ENCODE results near the gene ESYT2. TPM values are rescaled to one million over a fixed set of nuclear protein-coding genes. Genes with fewer than 3 reads are reported as not detected.

ESYT2 gene
- total and polyA plus RNA-seq, 7 experiments from 2014 or later, result 46.3 to 129 (median 112) TPM

DNA sequence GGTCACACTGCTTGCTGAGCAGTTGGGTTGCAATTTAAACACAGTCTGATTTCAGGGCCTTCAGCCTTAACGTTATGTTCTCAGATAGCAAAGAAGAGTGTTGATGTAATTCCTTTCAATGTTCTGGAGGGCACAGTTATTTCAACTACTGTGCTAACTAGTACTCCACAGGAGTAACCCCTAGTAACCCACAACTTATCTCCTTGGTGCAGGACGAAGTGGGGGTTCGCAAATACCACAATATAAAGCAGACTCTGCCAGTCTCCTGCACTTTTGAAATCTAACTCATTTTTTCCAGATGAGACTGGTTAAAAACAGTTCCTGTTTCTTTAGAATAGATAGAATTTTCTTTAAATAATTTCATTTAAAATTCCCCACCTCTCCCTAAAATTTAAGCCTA is 77.6 kb downstream of the ESYT2 start:
- no peaks in the 10 kb centered on the region for H3K27me3 Mint-ChIP-seq
- POLR2A ChIA-PET, result no interaction called here

DNA sequence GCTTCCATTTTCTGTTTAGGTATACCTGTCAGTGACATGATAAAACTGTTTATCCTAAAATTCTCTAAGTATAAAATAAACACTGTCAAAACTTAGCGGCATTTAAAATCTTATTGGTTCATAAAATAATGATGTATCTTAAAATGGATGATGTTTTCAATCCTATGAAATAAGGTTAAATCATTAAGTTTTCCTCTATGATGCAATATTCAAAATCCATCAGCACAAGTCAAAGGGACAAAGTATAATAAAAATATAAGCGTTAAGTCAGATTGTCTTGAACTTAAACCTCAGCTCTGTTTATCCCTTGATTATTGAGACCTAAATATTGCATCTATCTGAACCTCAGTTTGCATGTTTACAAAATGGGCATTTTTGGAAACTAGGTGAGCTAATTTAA is 78.1 kb downstream of the ESYT2 start:
- H3K27ac Mint-ChIP-seq, result peak overlapping the region in 2 of 9 donors; percentile 45 to 48
- H3K4me3 Mint-ChIP-seq, result no peak overlapping the region
- intact Hi-C loops (cut with micrococcal nuclease), result loop anchor here in 1 of 2 donors (5.0 kb wide), 1 partner anchor 44 kb away; no protein-coding TSS in a partner anchor
- Histone ChIP-seq H3K4me3 (ENCODE audit: low read length) (no peak overlapping the region), H3K9me3 (ENCODE audit: control insufficient read depth in 2 of 3, low read length in 3 of 3) (no peaks in the 10 kb centered on the region), H3K4me1 (ENCODE audit: control insufficient read depth in 2 of 2, insufficient read depth in 2 of 2, low read length in 2 of 2) (no peaks in the 10 kb centered on the region), H3K36me3 (ENCODE audit: control insufficient read depth in 2 of 3, insufficient read depth in 3 of 3, low read length in 3 of 3) (peaks cover 4 to 74% (median 5%) of the 10 kb centered on the region in 3 experiments), H3K27me3 (ENCODE audit: control insufficient read depth in 2 of 2, insufficient read depth in 2 of 2, low read length in 2 of 2) (no peaks in the 10 kb centered on the region), H3K27ac (ENCODE audit: low read depth, low read length) (no peak overlapping the region)
- DNase-seq (no peak), ATAC-seq (no peak)
- POLR2A ChIA-PET, result no interaction called here
- CTCF ChIA-PET, result interaction anchor here (1.0 kb wide), 1 partner anchor 9 kb away, joined by 4 read pairs; no protein-coding TSS in a partner anchor
- no peaks in the 10 kb centered on the region for H3K9me3 Mint-ChIP-seq
- H3K4me1 Mint-ChIP-seq, result peaks cover 0 to 2% (median 0%) of the 10 kb centered on the region in 7 donors
- H3K36me3 Mint-ChIP-seq, result peaks cover 8 to 41% (median 22%) of the 10 kb centered on the region in 5 donors
- no peaks in the 10 kb centered on the region for H3K27me3 Mint-ChIP-seq

More for the DNA sequence above, 77.6 kb downstream of the ESYT2 start:
- no peak for ATAC-seq
- H3K36me3 ChIP-seq (ENCODE audit: control insufficient read depth in 2 of 3, insufficient read depth in 3 of 3, low read length in 3 of 3), result peaks cover 4 to 74% (median 5%) of the 10 kb centered on the region in 3 experiments
- Mint-ChIP-seq H3K36me3 (peaks cover 8 to 43% (median 22%) of the 10 kb centered on the region in 5 donors), H3K9me3 (no peaks in the 10 kb centered on the region), H3K27ac (peak overlapping the region in 4 of 9 donors; percentile 38 to 49 (median 46)), H3K4me3 (no peak overlapping the region), H3K4me1 (peaks cover 0 to 2% (median 0%) of the 10 kb centered on the region in 7 donors)
- intact Hi-C loops (cut with micrococcal nuclease), result loop anchor here in 1 of 2 donors (5.0 kb wide), 1 partner anchor 44 kb away; no protein-coding TSS in a partner anchor
- no peaks in the 10 kb centered on the region for H3K9me3 ChIP-seq (ENCODE audit: control insufficient read depth in 2 of 3, low read length in 3 of 3)
- no peaks in the 10 kb centered on the region for H3K4me1 ChIP-seq (ENCODE audit: control insufficient read depth in 2 of 2, insufficient read depth in 2 of 2, low read length in 2 of 2)
- H3K4me3 ChIP-seq (ENCODE audit: low read length), result no peak overlapping the region
- no peak for DNase-seq
- H3K27ac ChIP-seq (ENCODE audit: low read depth, low read length), result no peak overlapping the region
- CTCF ChIA-PET, result interaction anchor here (1.0 kb wide), 1 partner anchor 8 kb away, joined by 4 read pairs; no protein-coding TSS in a partner anchor
- no peaks in the 10 kb centered on the region for H3K27me3 ChIP-seq (ENCODE audit: control insufficient read depth in 2 of 2, insufficient read depth in 2 of 2, low read length in 2 of 2)

DNA sequence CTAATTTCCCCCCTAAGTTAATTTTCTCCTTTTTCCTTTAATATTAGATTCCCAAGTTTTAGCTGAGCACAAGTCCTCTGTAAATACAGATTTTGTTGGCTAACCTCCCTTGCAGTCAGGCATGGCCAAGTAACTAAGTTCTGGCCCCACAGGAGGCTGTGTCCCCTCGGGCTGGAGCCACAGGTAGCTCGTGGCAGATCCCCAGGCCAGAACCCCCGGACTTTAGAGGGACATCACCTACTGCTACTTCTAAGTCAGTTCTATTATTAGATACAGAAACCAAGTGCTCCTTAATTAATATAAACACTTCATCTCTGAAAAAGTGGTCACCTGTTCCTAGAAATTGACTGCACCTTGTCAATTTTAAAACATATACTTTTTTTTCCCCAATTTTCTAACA is 78.6 kb downstream of the ESYT2 start:
- ChIA-PET CTCF (interaction anchor here (1.0 kb wide), 1 partner anchor 9 kb away, joined by 4 read pairs; no protein-coding TSS in a partner anchor), POLR2A (interaction anchor here (0.8 kb wide), 1 partner anchor 79 kb away, joined by 3 read pairs; the partner anchor contains the start of gene ESYT2)
- Mint-ChIP-seq H3K4me3 (no peak overlapping the region), H3K27me3 (no peaks in the 10 kb centered on the region), H3K9me3 (no peaks in the 10 kb centered on the region), H3K27ac (peak overlapping the region in 2 of 9 donors; percentile 42 to 69), H3K4me1 (peaks cover 0 to 2% (median 0%) of the 10 kb centered on the region in 7 donors), H3K36me3 (peaks cover 8 to 43% (median 20%) of the 10 kb centered on the region in 5 donors)
- no peaks in the 10 kb centered on the region for H3K9me3 ChIP-seq (ENCODE audit: control insufficient read depth in 2 of 3, low read length in 3 of 3)
- H3K27me3 ChIP-seq (ENCODE audit: control insufficient read depth in 2 of 2, insufficient read depth in 2 of 2, low read length in 2 of 2), result no peaks in the 10 kb centered on the region
- DNase-seq (no peak), ATAC-seq (no peak)
- H3K4me3 ChIP-seq (ENCODE audit: low read length), result no peak overlapping the region
- no peak overlapping the region for H3K27ac ChIP-seq (ENCODE audit: low read depth, low read length)
- H3K4me1 ChIP-seq (ENCODE audit: control insufficient read depth in 2 of 2, insufficient read depth in 2 of 2, low read length in 2 of 2), result no peaks in the 10 kb centered on the region
- intact Hi-C loops (cut with micrococcal nuclease), result loop anchor here in 1 of 2 donors (5.0 kb wide), 1 partner anchor 43 kb away; no protein-coding TSS in a partner anchor
- peaks cover 5 to 72% (median 8%) of the 10 kb centered on the region in 3 experiments for H3K36me3 ChIP-seq (ENCODE audit: control insufficient read depth in 2 of 3, insufficient read depth in 3 of 3, low read length in 3 of 3)

- Histone ChIP-seq H3K36me3 (ENCODE audit: control insufficient read depth in 2 of 3, insufficient read depth in 3 of 3, low read length in 3 of 3) (peaks cover under 1 to 67% (median 10%) of the 10 kb centered on the region in 3 experiments), H3K9me3 (ENCODE audit: control insufficient read depth in 2 of 3, low read length in 3 of 3) (no peaks in the 10 kb centered on the region), H3K27ac (ENCODE audit: low read depth, low read length) (no peak overlapping the region), H3K4me3 (ENCODE audit: low read length) (no peak overlapping the region), H3K4me1 (ENCODE audit: control insufficient read depth in 2 of 2, insufficient read depth in 2 of 2, low read length in 2 of 2) (no peaks in the 10 kb centered on the region), H3K27me3 (ENCODE audit: control insufficient read depth in 2 of 2, insufficient read depth in 2 of 2, low read length in 2 of 2) (no peaks in the 10 kb centered on the region)
- ChIA-PET POLR2A (no interaction called here), CTCF (no interaction called here)
- H3K27ac Mint-ChIP-seq, result peak overlapping the region in 5 of 9 donors; percentile 17 to 65 (median 36)
- no peaks in the 10 kb centered on the region for H3K9me3 Mint-ChIP-seq
- H3K4me3 Mint-ChIP-seq, result no peak overlapping the region
- H3K27me3 Mint-ChIP-seq, result no peaks in the 10 kb centered on the region
- no peak for DNase-seq
- H3K4me1 Mint-ChIP-seq, result peaks cover 0 to 2% (median 0%) of the 10 kb centered on the region in 7 donors
- ATAC-seq, result no peak
- H3K36me3 Mint-ChIP-seq, result peaks cover 8 to 36% (median 13%) of the 10 kb centered on the region in 5 donors
- intact Hi-C loops (cut with micrococcal nuclease), result no loop called here
Observed at GRCh38 chr7:158749396-158749795, 79.9 kb downstream of the ESYT2 start.

- no peak for ATAC-seq
- no peaks in the 10 kb centered on the region for H3K9me3 Mint-ChIP-seq
- no peak for DNase-seq
- Histone ChIP-seq H3K4me1 (ENCODE audit: control insufficient read depth in 2 of 2, insufficient read depth in 2 of 2, low read length in 2 of 2) (no peaks in the 10 kb centered on the region), H3K36me3 (ENCODE audit: control insufficient read depth in 2 of 3, insufficient read depth in 3 of 3, low read length in 3 of 3) (peaks cover 0 to 70% (median 10%) of the 10 kb centered on the region in 3 experiments), H3K9me3 (ENCODE audit: control insufficient read depth in 2 of 3, low read length in 3 of 3) (no peaks in the 10 kb centered on the region), H3K27me3 (ENCODE audit: control insufficient read depth in 2 of 2, insufficient read depth in 2 of 2, low read length in 2 of 2) (no peaks in the 10 kb centered on the region), H3K27ac (ENCODE audit: low read depth, low read length) (no peak overlapping the region), H3K4me3 (ENCODE audit: low read length) (no peak overlapping the region)
- POLR2A ChIA-PET, result interaction anchor here (0.6 to 1.2 kb wide), 3 partner anchors 15 to 97 kb away, joined by 3 to 4 read pairs (median 3); no protein-coding TSS in a partner anchor
- intact Hi-C loops (cut with micrococcal nuclease), result no loop called here
- H3K27me3 Mint-ChIP-seq, result no peaks in the 10 kb centered on the region
- H3K27ac Mint-ChIP-seq, result no peak overlapping the region
- no peaks in the 10 kb centered on the region for H3K4me1 Mint-ChIP-seq
- CTCF ChIA-PET, result no interaction called here
- peaks cover 8 to 35% (median 9%) of the 10 kb centered on the region in 5 donors for H3K36me3 Mint-ChIP-seq
- H3K4me3 Mint-ChIP-seq, result no peak overlapping the region
Observed at GRCh38 chr7:158748335-158748734, 81.0 kb downstream of the ESYT2 start.

DNA sequence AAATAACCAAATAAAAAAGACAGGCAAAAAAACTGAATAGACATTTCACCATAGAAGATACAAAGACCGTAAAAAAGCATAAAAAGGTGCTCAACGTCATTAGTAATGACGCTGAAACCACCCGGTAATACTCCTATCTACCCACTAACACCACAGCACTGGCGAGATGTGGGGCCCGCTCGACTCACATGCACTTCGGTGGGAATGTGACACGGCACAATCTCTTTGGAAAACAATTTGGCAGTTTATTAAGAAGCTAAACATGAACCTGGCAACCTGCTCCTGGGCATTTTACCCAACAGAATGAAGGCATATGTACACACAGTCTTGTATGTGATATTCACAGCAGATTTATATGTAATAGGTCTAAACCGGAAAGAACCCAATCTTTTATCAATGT is 81.9 kb downstream of the ESYT2 start:
- Histone ChIP-seq H3K36me3 (ENCODE audit: control insufficient read depth in 2 of 3, insufficient read depth in 3 of 3, low read length in 3 of 3) (peaks cover 0 to 74% (median 19%) of the 10 kb centered on the region in 3 experiments), H3K27me3 (ENCODE audit: control insufficient read depth in 2 of 2, insufficient read depth in 2 of 2, low read length in 2 of 2) (no peaks in the 10 kb centered on the region), H3K9me3 (ENCODE audit: control insufficient read depth in 2 of 3, low read length in 3 of 3) (no peaks in the 10 kb centered on the region), H3K27ac (ENCODE audit: low read depth, low read length) (no peak overlapping the region), H3K4me3 (ENCODE audit: low read length) (no peak overlapping the region), H3K4me1 (ENCODE audit: control insufficient read depth in 2 of 2, insufficient read depth in 2 of 2, low read length in 2 of 2) (no peaks in the 10 kb centered on the region)
- Mint-ChIP-seq H3K9me3 (no peaks in the 10 kb centered on the region), H3K27ac (peak overlapping the region in 4 of 9 donors; percentile 1 to 36 (median 13)), H3K4me1 (no peaks in the 10 kb centered on the region), H3K27me3 (no peaks in the 10 kb centered on the region), H3K36me3 (peaks cover 8 to 44% (median 14%) of the 10 kb centered on the region in 5 donors), H3K4me3 (no peak overlapping the region)
- no peak for DNase-seq
- ChIA-PET CTCF (no interaction called here), POLR2A (no interaction called here)
- no peak for ATAC-seq
- intact Hi-C loops (cut with micrococcal nuclease), result no loop called here
